Measurements from ENCODE around the gene OR52E6.

Gene OR52E6

GRCh38 chr11:5807580-5807979 is 34.1 kb downstream of the OR52E6 start:
- DNase-seq (ENCODE audit: low read depth): no peak
- no peak for TF ChIP-seq CTCF (conservative IDR thresholded peaks at IDR 0.05; ENCODE audit: low read length)
- H3K4me3 ChIP-seq (ENCODE audit: low read length): no peak overlapping the region

- DNase-seq (ENCODE audit: low read depth): no peak
- no peak for TF ChIP-seq CTCF (conservative IDR thresholded peaks at IDR 0.05; ENCODE audit: low read length)
- no peak overlapping the region for H3K4me3 ChIP-seq (ENCODE audit: low read length)
Measured at GRCh38 chr11:5803982-5804381, 37.7 kb downstream of the OR52E6 start.

- no peak overlapping the region for H3K4me3 ChIP-seq (ENCODE audit: low read length)
- no peak for TF ChIP-seq CTCF (conservative IDR thresholded peaks at IDR 0.05; ENCODE audit: low read length)
- no peak for DNase-seq (ENCODE audit: low read depth)
Measured at GRCh38 chr11:5796541-5796940, 45.2 kb downstream of the OR52E6 start.

- DNase-seq (ENCODE audit: low read depth): no peak
- H3K4me3 ChIP-seq (ENCODE audit: low read length): no peak within 1 kb of the TSS
- no peak for TF ChIP-seq CTCF (conservative IDR thresholded peaks at IDR 0.05; ENCODE audit: low read length)
Measured at GRCh38 chr11:5791165-5791564, 50.5 kb downstream of the OR52E6 start, which contains the start of gene OR52N1. TSS of gene OR52N1 (minus strand) at chr11:5791265. CDS start at chr11:5788816, 2,449 bp downstream.
